ENCODE results near the gene EDEM2.
"Not testable (repeated sequence)": the region's sequence is repeated elsewhere in the genome, so short reads cannot be mapped to it uniquely, and the experiment has no call there.

Gene EDEM2

GRCh38 chr20:35122756-35123405 lies 24.3 kb downstream of the EDEM2 start:
- DNase-seq: no peak

DNA sequence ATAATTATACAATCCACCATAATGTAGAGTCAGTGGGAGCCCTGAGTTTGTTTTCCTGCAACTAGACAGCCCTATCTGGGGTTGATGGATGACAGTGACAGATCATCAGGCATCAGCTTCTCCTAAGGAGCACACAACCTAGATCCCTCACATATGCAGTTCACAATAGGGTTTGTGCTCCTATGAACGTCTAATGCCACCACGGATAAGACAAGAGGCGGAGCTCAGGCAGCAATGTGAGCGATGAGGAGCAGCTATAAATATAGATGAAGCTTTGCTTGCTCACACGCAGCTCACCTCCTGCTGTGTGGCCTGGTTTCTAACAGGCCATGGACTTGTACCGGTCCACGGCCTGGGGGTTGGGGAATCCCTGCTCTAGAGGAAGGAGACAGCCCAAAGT lies 25.9 kb downstream of the EDEM2 start:
- no peak for DNase-seq

DNA sequence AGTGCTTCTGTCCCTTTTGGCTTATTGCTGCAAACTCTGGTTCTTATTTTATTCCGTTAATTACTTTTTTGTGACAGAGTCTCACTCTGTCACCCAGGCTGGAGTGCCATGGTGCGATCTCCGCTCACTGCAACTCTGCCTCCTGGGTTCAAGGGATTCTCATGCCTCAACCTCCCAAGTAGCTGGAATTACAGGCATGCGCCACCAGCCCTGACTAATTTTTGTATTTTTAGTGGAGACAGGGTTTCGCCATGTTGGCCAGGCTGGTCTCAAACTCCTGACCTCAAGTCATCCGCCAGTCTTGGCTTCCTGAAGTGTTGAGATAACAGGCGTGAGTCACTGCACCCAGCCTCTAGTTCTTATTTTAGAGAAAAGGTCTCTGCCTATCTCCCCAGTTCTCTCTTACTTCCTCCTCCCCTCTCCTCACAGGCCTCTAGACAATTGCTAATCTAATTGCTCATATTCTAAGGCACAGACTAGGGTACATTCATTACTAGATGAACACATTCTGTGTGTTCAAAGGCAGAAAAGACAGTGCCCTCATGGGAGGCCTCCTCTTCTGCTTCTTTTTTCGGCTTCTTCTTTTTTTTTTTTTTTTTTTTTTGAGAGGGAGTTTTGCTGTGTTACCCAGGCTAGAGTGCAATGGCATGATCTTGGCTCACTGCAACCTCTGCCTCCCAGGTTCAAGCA lies 27.0 kb downstream of the EDEM2 start:
- no peak for DNase-seq

DNA sequence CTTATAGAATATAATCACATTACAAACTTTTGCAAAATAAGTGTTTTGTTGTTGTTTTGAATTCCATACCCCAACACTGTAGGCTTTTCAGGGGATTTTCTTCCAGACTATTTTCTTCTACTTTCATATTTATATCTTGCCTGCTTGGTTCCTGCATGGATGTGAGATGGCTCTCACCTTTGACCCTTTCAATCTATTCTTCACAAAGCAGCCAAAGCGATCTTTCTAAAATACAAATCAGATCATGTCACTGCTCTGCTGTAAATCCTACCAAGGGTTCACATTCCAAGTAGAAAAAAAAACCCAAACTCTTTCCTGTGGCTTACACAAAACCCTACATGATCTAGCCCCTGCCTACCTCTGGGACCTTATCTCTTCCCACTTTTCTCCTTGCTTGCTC lies 29.5 kb downstream of the EDEM2 start:
- no peak for DNase-seq

- no peak for DNase-seq
Measured at GRCh38 chr20:35117196-35117595, 29.9 kb downstream of the EDEM2 start.

- no peak for DNase-seq
Measured at GRCh38 chr20:35116258-35116657, 30.9 kb downstream of the EDEM2 start.

DNA sequence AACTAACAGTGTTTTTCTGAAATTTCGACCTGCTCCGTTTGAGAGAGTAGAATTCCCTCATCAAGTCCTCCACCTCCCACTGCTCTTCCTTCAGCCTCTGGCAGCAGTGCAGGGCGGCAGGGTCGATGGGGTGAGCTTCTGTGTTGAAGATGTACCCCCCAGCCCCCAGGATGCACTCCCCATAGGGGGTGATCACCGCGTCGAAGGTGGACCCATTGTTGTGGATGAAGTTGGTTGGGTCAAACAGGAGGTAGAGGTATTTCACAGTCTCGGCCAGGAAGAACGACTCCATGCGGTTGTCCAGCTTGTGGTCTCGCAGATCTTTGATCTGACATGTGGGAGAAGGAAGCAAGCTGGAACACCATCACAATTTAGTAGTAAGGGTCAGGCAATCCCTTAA lies 31.5 kb downstream of the EDEM2 start:
- DNase-seq: no peak

DNA sequence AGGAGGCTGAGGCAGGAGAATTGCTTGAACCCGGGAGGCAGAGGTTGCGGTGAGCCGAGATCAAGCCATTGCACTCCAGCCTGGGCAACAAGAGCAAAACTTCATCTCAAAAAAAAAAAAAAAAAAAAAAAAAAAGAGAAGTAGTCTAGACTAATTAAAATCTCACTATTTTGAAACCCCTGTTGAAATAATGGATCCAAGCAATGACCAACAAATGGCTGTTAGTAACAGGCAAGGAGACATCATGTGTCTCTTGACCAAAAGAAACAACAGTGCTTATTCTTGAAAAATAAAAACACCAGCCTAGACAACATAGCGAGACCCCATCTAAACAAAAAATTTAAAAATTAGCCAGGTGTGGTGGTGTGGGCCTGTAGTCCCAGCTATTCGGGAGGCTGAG lies 34.9 kb downstream of the EDEM2 start:
- not testable (repeated sequence) for DNase-seq

- DNase-seq: no peak
Measured at GRCh38 chr20:35111141-35111888, 35.8 kb downstream of the EDEM2 start.

GRCh38 chr20:35108921-35109320 lies 38.2 kb downstream of the EDEM2 start:
- DNase-seq: no peak

- no peak for DNase-seq
Measured at GRCh38 chr20:35106827-35107380, 40.2 kb downstream of the EDEM2 start.

- DNase-seq: no peak
Measured at GRCh38 chr20:35104685-35105295, 42.3 kb downstream of the EDEM2 start.

GRCh38 chr20:35101620-35102019 lies 45.5 kb downstream of the EDEM2 start:
- no peak for DNase-seq

GRCh38 chr20:35093267-35093884 lies 53.8 kb downstream of the EDEM2 start:
- no peak for DNase-seq

- peak; percentile 94 for DNase-seq
Measured at GRCh38 chr20:35092524-35093266, 54.4 kb downstream of the EDEM2 start, which contains the start of gene TRPC4AP. Gene TRPC4AP (minus strand): TSS chr20:35092807. CDS start chr20:35092781, 26 bp downstream.

- DNase-seq: no peak
Measured at GRCh38 chr20:35091816-35092523, 55.2 kb downstream of the EDEM2 start.

- DNase-seq: no peak
Measured at GRCh38 chr20:35088231-35089145, 58.6 kb downstream of the EDEM2 start.

DNA sequence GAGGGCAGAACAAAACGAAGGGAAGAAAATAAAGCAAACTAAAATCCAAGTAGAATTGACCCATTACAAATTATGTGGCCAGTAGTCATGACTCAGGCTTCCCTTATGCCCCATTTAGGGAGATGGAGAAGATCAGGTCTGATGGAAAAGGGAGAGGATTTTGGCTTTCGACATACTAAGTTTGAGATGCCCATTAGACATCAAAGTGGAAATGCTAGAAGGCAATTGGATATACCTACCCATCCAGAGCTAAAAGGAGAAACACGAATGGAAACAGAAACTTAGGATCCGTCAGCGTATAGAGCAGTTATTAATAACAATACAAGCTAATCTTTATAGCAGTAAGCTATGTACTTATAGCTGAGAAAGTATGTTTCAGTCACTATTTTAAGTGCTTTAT lies 59.3 kb downstream of the EDEM2 start:
- DNase-seq: no peak

DNA sequence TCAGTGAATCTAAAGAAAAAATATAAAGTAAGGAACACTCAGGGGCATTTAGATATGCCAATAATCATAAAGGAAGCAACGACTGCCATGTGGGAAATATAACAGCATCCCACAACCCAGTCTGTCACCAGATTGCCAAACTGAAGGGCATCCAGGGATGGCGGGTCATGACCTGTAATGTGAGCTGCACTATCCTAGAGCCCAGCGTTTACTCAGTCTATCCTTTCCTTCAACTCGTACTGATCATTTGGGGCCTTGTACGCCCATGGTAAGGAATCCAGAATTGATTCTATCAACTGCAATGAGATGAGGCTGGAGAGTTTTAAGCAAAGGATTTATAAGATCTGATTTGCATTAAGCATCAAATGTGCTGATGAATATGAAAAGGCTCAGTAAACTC lies 59.8 kb downstream of the EDEM2 start:
- no peak for DNase-seq
